Activated CD4-positive, alpha-beta T cell treated with anti-CD3 and anti-CD28 coated beads, Interleukin-2, Interleukin-4, amounts not matched to agents 100 ng/mL and 50 ng/mL, durations not matched to agents 16 hours and 8 hours (primary cell): ENCODE data around the gene ASTN2.

Experiments used
- DNase-seq: peaks from one replicate; pipeline ENCODE4 v3.0.0-alpha.2; 2020; ENCODE audit warnings: low spot score

The ASTN2 gene

GRCh38 chr9:117414906-117415331 lies at the start of gene ASTN2:
TSS of gene ASTN2 (minus strand) at chr9:117415057. CDS start at chr9:117414938, 119 bp downstream.
- DNase-seq: no peak

- DNase-seq: no peak
Measured at GRCh38 chr9:117462861-117463260, 48.0 kb upstream of the ASTN2 start.

- DNase-seq: no peak
Measured at GRCh38 chr9:117461386-117461785, 46.5 kb upstream of the ASTN2 start.

- no peak for DNase-seq
Measured at GRCh38 chr9:117460743-117461142, 45.9 kb upstream of the ASTN2 start.

- no peak for DNase-seq
Measured at GRCh38 chr9:117459913-117460312, 45.1 kb upstream of the ASTN2 start.

- DNase-seq: no peak
Measured at GRCh38 chr9:117458066-117458465, 43.2 kb upstream of the ASTN2 start.

GRCh38 chr9:117454711-117455110 lies 39.9 kb upstream of the ASTN2 start:
- DNase-seq: no peak

- DNase-seq: no peak
Measured at GRCh38 chr9:117453737-117454136, 38.9 kb upstream of the ASTN2 start.

- DNase-seq: no peak
Measured at GRCh38 chr9:117451311-117451710, 36.5 kb upstream of the ASTN2 start.

- no peak for DNase-seq
Measured at GRCh38 chr9:117448066-117448465, 33.2 kb upstream of the ASTN2 start.

- no peak for DNase-seq
Measured at GRCh38 chr9:117445631-117446030, 30.8 kb upstream of the ASTN2 start.

GRCh38 chr9:117444501-117444900 lies 29.6 kb upstream of the ASTN2 start:
- no peak for DNase-seq

GRCh38 chr9:117437283-117437682 lies 22.4 kb upstream of the ASTN2 start:
- DNase-seq: no peak

GRCh38 chr9:117435630-117436261 lies 20.9 kb upstream of the ASTN2 start:
- no peak for DNase-seq

- DNase-seq: no peak
Measured at GRCh38 chr9:117434566-117434965, 19.7 kb upstream of the ASTN2 start.

- DNase-seq: no peak
Measured at GRCh38 chr9:117430813-117431212, 16.0 kb upstream of the ASTN2 start.

GRCh38 chr9:117427357-117427913 lies 12.6 kb upstream of the ASTN2 start:
- no peak for DNase-seq

- no peak for DNase-seq
Measured at GRCh38 chr9:117425566-117425965, 10.7 kb upstream of the ASTN2 start.

GRCh38 chr9:117424291-117424690 lies 9.4 kb upstream of the ASTN2 start:
- no peak for DNase-seq

GRCh38 chr9:117418111-117418510 lies 3.3 kb upstream of the ASTN2 start:
- no peak for DNase-seq

- no peak for DNase-seq
Measured at GRCh38 chr9:117416856-117417255, 2.0 kb upstream of the ASTN2 start.

GRCh38 chr9:117415358-117415914 lies 579 bp upstream of the ASTN2 start:
- DNase-seq: no peak

- DNase-seq: no peak
Measured at GRCh38 chr9:117414220-117414905, 494 bp downstream of the ASTN2 start.
